GM12874 (cell line): ENCODE results near the gene C1orf94.

Experiments used
- CTCF ChIP-seq: IDR thresholded peaks from 2 replicates; pipeline ENCODE4 v1.5.1; 2011; ENCODE audit warnings: low read depth, mild to moderate bottlenecking, control low read depth, low read length, moderate library complexity; ENCODE audit not compliant: insufficient read depth

The C1orf94 gene

GRCh38 chr1:34176830-34177603 lies at the start of gene C1orf94:
Gene C1orf94, plus strand, starts transcription at chr1:34176907. Its CDS starts 883 bp downstream, at chr1:34177790.
- no peak for TF ChIP-seq CTCF

- no peak for TF ChIP-seq CTCF
Observed at GRCh38 chr1:34127006-34128000, 49.4 kb upstream of the C1orf94 start.

GRCh38 chr1:34128186-34128889 lies 48.4 kb upstream of the C1orf94 start:
- TF ChIP-seq CTCF: no peak

- TF ChIP-seq CTCF: no peak
Observed at GRCh38 chr1:34129630-34130029, 47.1 kb upstream of the C1orf94 start.

GRCh38 chr1:34130306-34130705 lies 46.4 kb upstream of the C1orf94 start:
- TF ChIP-seq CTCF: no peak

GRCh38 chr1:34131396-34132160 lies 45.1 kb upstream of the C1orf94 start:
- no peak for TF ChIP-seq CTCF
